Testis (tissue), 2 donors: Measurements from ENCODE around the gene NOX5.

Source experiments
- CTCF ChIP-seq, 3 experiments: fragments of 450-650 bp in 2 of 3; fragments of 200-600 bp in 1 of 3; sonication (generic) in 1 of 3; IDR thresholded peaks; one replicate each; pipeline ENCODE4 v1.5.1; 2016 to 2019; ENCODE audit warnings: antibody characterized with exemption in 3 of 3, mild to moderate bottlenecking in 2 of 3, moderate library complexity in 1 of 3
- POLR2A ChIP-seq: fragments of 450-650 bp; IDR thresholded peaks from one replicate; pipeline ENCODE4 v1.6.1; 2017; ENCODE audit warnings: antibody characterized with exemption, mild to moderate bottlenecking, moderate library complexity

- TF ChIP-seq CTCF (IDR thresholded peaks at IDR 0.05) (no peak), POLR2A (no peak)
These were observed 72.1 kb downstream of the NOX5 start for GRCh38 chr15:69086427-69087204.
